Right lobe of liver (tissue), 6 donors: ENCODE measurements around the gene CLDN7. TPM values are rescaled to one million over a fixed set of nuclear protein-coding genes. Genes with fewer than 3 reads are reported as not detected.
A peak's percentile ranks its signal among the peaks of the same experiment; 100 is the strongest.

Experiments used
- ATAC-seq, 4 donors: fragments of 200-7000 bp; cut with Tn5 transposase; one replicate each; pipeline ENCODE4 v1.9.1; 2020; ENCODE audit warnings: mild to moderate bottlenecking in 4 of 4, moderate library complexity in 4 of 4
- DNase-seq, 3 donors: peaks; one replicate each; pipeline ENCODE4 v3.0.0-alpha.2; 2020
- H3K27ac ChIP-seq, 3 donors: fragments of 200-600 bp; one replicate each; pipeline ENCODE4 v1.8.0; 2022
- H3K27me3 ChIP-seq, 2 donors: fragments of 200-600 bp; one replicate each; pipeline ENCODE4 v1.8.0; 2022
- H3K36me3 ChIP-seq, 4 donors: fragments of 200-600 bp; sonication (generic) in 1 of 4; one replicate each; pipeline versions ENCODE4 v1.5.1 to v1.8.0; 2017 to 2022; ENCODE audit warnings: control low read depth in 1 of 4
- H3K4me1 ChIP-seq, 4 donors: fragments of 200-600 bp; sonication (generic) in 1 of 4; one replicate each; pipeline versions ENCODE4 v1.5.1 to v1.8.0; 2017 to 2022; ENCODE audit warnings: control low read depth in 1 of 4
- H3K4me3 ChIP-seq, 3 donors: fragments of 200-600 bp; one replicate each; pipeline ENCODE4 v1.8.0; 2022
- H3K9me3 ChIP-seq, 4 donors: fragments of 200-600 bp; sonication (generic) in 1 of 4; one replicate each; pipeline versions ENCODE4 v1.5.1 to v1.8.0; 2017 to 2022; ENCODE audit warnings: control low read depth in 1 of 4
- CTCF ChIP-seq, 4 donors: fragments of 200-600 bp in 3 of 4; fragments of 450-650 bp in 1 of 4; IDR thresholded peaks; one replicate each; pipeline versions ENCODE4 v1.5.1 to v1.8.0; 2016 to 2022; ENCODE audit warnings: antibody characterized with exemption in 4 of 4, mild to moderate bottlenecking in 2 of 4
- POLR2A ChIP-seq: fragments of 450-650 bp; IDR thresholded peaks from one replicate; pipeline ENCODE4 v1.6.1; 2017; ENCODE audit warnings: antibody characterized with exemption, mild to moderate bottlenecking
- WGBS: methylation state at CpG from one replicate; pipeline ENCODE4 v1.1.6; 2018; ENCODE audit warnings: low coverage, low lambda C conversion rate; ENCODE audit not compliant: insufficient coverage; ENCODE audit errors: missing lambda C conversion rate; 5-methylcytosine and 5-hydroxymethylcytosine counted together
- intact Hi-C, 2 donors: fragments of 100-400 bp; cut with DNase I; formaldehyde crosslinking; loops; one replicate each; pipeline versions ENCODE4 v1.11.2 to v1.14.1; 2022
- total RNA-seq, 6 experiments: library from RNA; depleted of rRNA in 2 of 6; stranded (reverse); fragments of >200 nt in 2 of 6; fragmentation: NEBNext Ultra II Directional in 3 of 6; extraction: Animal tissue kit (Norgen Biotek cat#: 25700) in 3 of 6; gene quantifications; one replicate each; pipeline versions ENCODE4 v1.1.0 to v1.2.4, GENCODE V29; 2016 to 2023
- donor health status: DM: no; HTN: yes; CAD: no.
- donor health status: DM: no; HTN: no; CAD: no.
- donor health status: DM: no; HTN: no; CAD: no.
- donor health status: DM: no; HTN: yes; CAD: no.
- donor health status: DM: no; HTN: yes; CAD: no.

Gene CLDN7
- total RNA-seq, 6 experiments from 2014 or later, result 9.6 to 114 (median 23.3) TPM

- no peaks in the 10 kb centered on the region for H3K27me3 ChIP-seq
- 78% methylated on average over 5 of the region's 5 CpGs for WGBS
- DNase-seq (no peak), ATAC-seq (no peak)
- TF ChIP-seq POLR2A, result no peak
- TF ChIP-seq CTCF (IDR thresholded peaks at IDR 0.05), result no peak
- no peak overlapping the region for H3K27ac ChIP-seq
- peaks cover 0 to 30% (median 6%) of the 10 kb centered on the region in 4 donors for H3K36me3 ChIP-seq
- H3K4me3 ChIP-seq, result no peak overlapping the region
- peaks cover 0 to 34% (median 3%) of the 10 kb centered on the region in 4 donors for H3K4me1 ChIP-seq
- no peaks in the 10 kb centered on the region for H3K9me3 ChIP-seq
- intact Hi-C loops, result no loop called here
Observed at GRCh38 chr17:7232114-7232513, 30.2 kb downstream of the CLDN7 start.

GRCh38 chr17:7229504-7229903 is 32.8 kb downstream of the CLDN7 start:
- no peak for TF ChIP-seq CTCF (IDR thresholded peaks at IDR 0.05)
- WGBS, result 86% methylated on average over 7 of the region's 19 CpGs
- peak in 1 of 3 donors; percentile 18 for DNase-seq
- H3K27ac ChIP-seq, result no peak overlapping the region
- intact Hi-C loops, result no loop called here
- no peaks in the 10 kb centered on the region for H3K9me3 ChIP-seq
- H3K4me3 ChIP-seq, result no peak overlapping the region
- H3K27me3 ChIP-seq, result no peaks in the 10 kb centered on the region
- H3K4me1 ChIP-seq, result peaks cover 0 to 29% (median under 1%) of the 10 kb centered on the region in 4 donors
- peaks cover 0 to 43% (median 16%) of the 10 kb centered on the region in 4 donors for H3K36me3 ChIP-seq
- no peak for ATAC-seq

- DNase-seq (no peak), ATAC-seq (no peak)
- Histone ChIP-seq H3K36me3 (peaks cover 0 to 48% (median 20%) of the 10 kb centered on the region in 4 donors), H3K4me1 (peaks cover 0 to 29% (median 0%) of the 10 kb centered on the region in 4 donors), H3K27me3 (no peaks in the 10 kb centered on the region), H3K4me3 (no peak overlapping the region), H3K9me3 (no peaks in the 10 kb centered on the region), H3K27ac (no peak overlapping the region)
- TF ChIP-seq CTCF (IDR thresholded peaks at IDR 0.05) (no peak), POLR2A (no peak)
- no CpG with 5 or more reads among the region's 14 CpGs for WGBS
- intact Hi-C loops, result no loop called here
Observed at GRCh38 chr17:7228920-7229319, 33.4 kb downstream of the CLDN7 start.

- 90% methylated on average over 7 of the region's 31 CpGs for WGBS
- Histone ChIP-seq H3K27ac (no peak overlapping the region), H3K27me3 (no peaks in the 10 kb centered on the region), H3K4me1 (peaks cover 0 to 31% (median 0%) of the 10 kb centered on the region in 4 donors), H3K9me3 (no peaks in the 10 kb centered on the region), H3K4me3 (no peak overlapping the region), H3K36me3 (peaks cover 0 to 66% (median 32%) of the 10 kb centered on the region in 4 donors)
- TF ChIP-seq POLR2A (no peak), CTCF (IDR thresholded peaks at IDR 0.05) (no peak)
- DNase-seq, result no peak
- ATAC-seq, result peak in 1 of 4 donors; percentile 5
- intact Hi-C loops, result no loop called here
Observed at GRCh38 chr17:7226721-7227710, 35.3 kb downstream of the CLDN7 start.
